Measurements from ENCODE around the gene SMIM38. TPM values are rescaled to one million over a fixed set of nuclear protein-coding genes. Genes with fewer than 3 reads are reported as not detected.

SMIM38 gene
- total and polyA plus RNA-seq, 10 donors: 0.02 to 2.0 (median 0.93) TPM

DNA sequence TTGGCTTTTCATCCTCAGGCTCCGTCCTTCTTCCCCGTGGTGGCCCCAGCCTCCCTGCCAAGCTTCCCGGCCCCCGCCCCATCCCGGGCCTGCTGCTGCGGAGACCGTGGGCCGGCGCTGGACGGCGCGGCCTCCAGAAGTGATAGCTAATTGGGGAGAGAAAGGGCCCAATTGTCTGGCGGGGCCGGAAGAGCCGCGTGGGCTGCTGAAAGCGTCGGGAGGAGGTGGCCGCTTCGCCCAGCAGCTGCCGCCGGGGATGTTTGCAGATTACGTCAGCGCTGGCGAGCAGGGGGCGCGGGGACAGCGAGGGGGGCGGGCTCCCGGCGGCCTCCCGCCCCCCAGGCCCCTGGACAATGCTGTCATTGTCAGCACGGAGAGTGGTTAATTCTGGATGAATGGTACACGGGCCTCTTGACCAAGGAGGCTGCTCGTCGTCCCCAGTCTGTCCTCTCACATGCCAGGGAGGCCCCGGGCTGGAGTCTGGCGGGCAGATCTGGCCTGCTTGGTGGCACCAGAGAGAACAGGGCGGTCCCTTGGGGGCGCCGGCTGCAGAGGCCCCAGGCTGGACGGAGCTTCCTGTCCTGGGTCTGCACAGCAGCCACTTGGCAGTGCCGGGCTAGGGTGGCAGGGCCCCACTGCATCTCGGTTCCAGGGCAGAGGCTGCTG, 1.6 kb downstream of the SMIM38 start:
- Histone ChIP-seq H3K9me3 (no peaks in the 10 kb centered on the region), H3K27me3 (replicated peaks in 1 of 7) (peaks cover 0 to 25% (median 4%) of the 10 kb centered on the region in 7 donors), H3K36me3 (no peaks in the 10 kb centered on the region), H3K4me1 (peaks cover 0 to 40% (median 19%) of the 10 kb centered on the region in 6 donors), H3K4me3 (no peak overlapping the region), H3K27ac (peak overlapping the region in 6 of 8 donors; percentile 34 to 60 (median 53))
- DNase-seq: peak; percentile 66
- no peak for TF ChIP-seq CTCF (IDR thresholded peaks at IDR 0.05 in 8 of 11, conservative IDR thresholded peaks at IDR 0.05 in 3 of 11)
- no peak for TF ChIP-seq POLR2A (IDR thresholded peaks at IDR 0.05)
- peak in 2 of 3 donors; percentile 44 to 63 for TF ChIP-seq POLR2AphosphoS5 (IDR thresholded peaks at IDR 0.05)
- intact Hi-C loops (cut with DNase I; ENCODE audit: low total_unique reads): no loop called here
- 20 to 48% (median 32%) methylated on average over 17 to 44 of the region's 44 CpGs for WGBS, 5 donors

GRCh38 chr11:69157822-69158231, 2.1 kb downstream of the SMIM38 start:
- intact Hi-C loops (cut with DNase I; ENCODE audit: low total_unique reads): no loop called here
- WGBS, 5 donors: 92 to 96% (median 95%) methylated on average over 4 to 15 of the region's 15 CpGs
- Histone ChIP-seq H3K9me3 (peaks cover 0 to 4% (median 0%) of the 10 kb centered on the region in 8 donors), H3K36me3 (no peaks in the 10 kb centered on the region), H3K4me3 (no peak overlapping the region), H3K27me3 (replicated peaks in 1 of 7) (peaks cover 0 to 25% (median 4%) of the 10 kb centered on the region in 7 donors), H3K4me1 (peaks cover 0 to 40% (median 19%) of the 10 kb centered on the region in 6 donors), H3K27ac (peak overlapping the region in 4 of 8 donors; percentile 34 to 60 (median 58))
- no peak for TF ChIP-seq POLR2AphosphoS5 (IDR thresholded peaks at IDR 0.05)
- DNase-seq: peak; percentile 58

DNA sequence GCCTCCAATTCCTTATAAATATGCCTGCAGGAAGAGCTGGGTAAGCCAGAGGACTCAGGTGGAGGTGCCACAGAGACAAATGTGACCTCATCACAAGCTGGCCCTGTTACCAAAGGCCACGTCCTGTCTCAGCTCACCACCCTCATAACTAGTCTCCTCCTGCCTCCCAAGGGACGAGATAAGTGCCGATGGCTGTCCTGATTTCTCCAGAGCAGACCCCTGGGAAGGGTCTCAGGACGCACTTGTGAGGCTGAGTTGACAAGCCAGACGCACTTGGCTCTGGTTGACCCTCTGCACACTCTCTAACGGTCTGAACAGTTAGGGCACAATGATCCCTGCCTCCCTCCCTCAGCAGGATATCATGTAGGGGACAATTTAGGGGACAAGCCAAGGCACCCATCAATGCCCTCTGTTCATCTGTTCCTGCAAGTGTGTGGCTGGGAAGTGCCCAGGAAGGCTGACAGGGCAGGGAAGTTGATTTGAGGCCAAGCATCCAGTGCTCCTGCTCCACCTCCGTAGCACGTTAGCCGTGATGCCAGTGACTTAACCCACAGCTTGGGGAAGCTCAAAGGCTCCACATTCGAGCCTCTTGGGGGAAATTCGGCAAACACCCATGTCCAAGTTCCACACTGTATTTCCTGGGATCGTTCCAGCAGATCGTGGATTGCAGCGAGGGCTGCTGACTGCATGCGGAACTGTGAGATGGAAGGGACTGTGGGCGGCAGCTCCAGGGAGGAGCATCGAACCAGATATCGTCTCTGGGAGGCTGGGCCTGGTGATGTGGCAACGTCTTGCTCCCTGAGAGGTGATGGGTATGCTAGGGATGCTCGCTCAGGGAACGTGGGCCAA, 2.8 kb downstream of the SMIM38 start:
- no peaks in the 10 kb centered on the region for H3K36me3 ChIP-seq
- DNase-seq: peak; percentile 50
- H3K9me3 ChIP-seq: peaks cover 0 to 11% (median 0%) of the 10 kb centered on the region in 8 donors
- TF ChIP-seq POLR2A (IDR thresholded peaks at IDR 0.05) (no peak), CTCF (IDR thresholded peaks at IDR 0.05 in 8 of 11, conservative IDR thresholded peaks at IDR 0.05 in 3 of 11) (no peak), POLR2AphosphoS5 (IDR thresholded peaks at IDR 0.05) (no peak)
- peaks cover 0 to 40% (median 19%) of the 10 kb centered on the region in 6 donors for H3K4me1 ChIP-seq
- no peak overlapping the region for H3K4me3 ChIP-seq
- intact Hi-C loops (cut with DNase I; ENCODE audit: low total_unique reads): no loop called here
- WGBS, 5 donors: 86 to 94% (median 89%) methylated on average over 20 to 21 of the region's 21 CpGs
- peaks cover 0 to 25% (median 4%) of the 10 kb centered on the region in 7 donors for H3K27me3 ChIP-seq (replicated peaks in 1 of 7)
- no peak overlapping the region for H3K27ac ChIP-seq

DNA sequence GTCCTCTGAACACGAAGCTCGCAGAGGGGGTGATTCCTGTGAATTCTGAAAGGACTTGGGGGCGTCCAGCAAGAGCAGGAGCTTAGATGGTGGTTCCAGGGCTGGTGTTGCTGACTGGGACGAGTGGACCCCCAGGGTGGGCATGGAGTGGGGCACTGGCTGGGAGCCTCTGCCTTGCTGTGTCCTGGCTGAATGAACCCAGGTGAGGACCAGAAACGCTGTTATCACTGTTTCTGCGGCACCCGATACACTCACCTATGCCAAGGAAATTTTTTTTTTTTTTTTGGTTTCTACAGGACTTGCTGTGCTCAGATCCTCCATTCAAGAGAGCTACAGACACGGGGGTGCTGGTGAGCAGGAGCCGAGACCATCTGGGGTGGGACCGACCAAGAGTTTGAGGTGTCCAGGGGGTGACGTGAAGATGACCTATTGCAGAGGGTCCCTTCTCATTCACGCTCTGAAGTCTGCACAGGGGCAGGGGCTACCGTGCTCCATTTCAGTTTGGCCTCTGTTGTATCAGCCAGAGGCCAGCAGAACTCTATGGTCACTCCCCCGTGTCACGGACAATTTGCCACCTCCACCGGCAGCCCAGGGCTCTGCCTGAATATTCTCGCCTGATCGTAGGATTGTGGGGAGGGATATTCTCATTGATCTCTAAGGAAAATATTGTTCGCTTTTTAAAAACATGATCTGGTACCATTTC, 3.6 kb downstream of the SMIM38 start:
- no peak overlapping the region for H3K4me3 ChIP-seq
- TF ChIP-seq CTCF (IDR thresholded peaks at IDR 0.05 in 8 of 11, conservative IDR thresholded peaks at IDR 0.05 in 3 of 11): no peak
- TF ChIP-seq POLR2A (IDR thresholded peaks at IDR 0.05): no peak
- TF ChIP-seq POLR2AphosphoS5 (IDR thresholded peaks at IDR 0.05): no peak
- H3K9me3 ChIP-seq: peaks cover 0 to 17% (median 4%) of the 10 kb centered on the region in 8 donors
- H3K4me1 ChIP-seq: peaks cover 0 to 37% (median 19%) of the 10 kb centered on the region in 6 donors
- DNase-seq: peak; percentile 47
- H3K27me3 ChIP-seq (replicated peaks in 1 of 7): peaks cover 0 to 25% (median 4%) of the 10 kb centered on the region in 7 donors
- no peaks in the 10 kb centered on the region for H3K36me3 ChIP-seq
- intact Hi-C loops (cut with DNase I; ENCODE audit: low total_unique reads): no loop called here
- 87 to 96% (median 95%) methylated on average over 19 of the region's 19 CpGs for WGBS, 5 donors
- no peak overlapping the region for H3K27ac ChIP-seq

All from spleen (tissue), 11 donors.